ENCODE data around the gene SELE. TPM values are rescaled to one million over a fixed set of nuclear protein-coding genes. Genes with fewer than 3 reads are reported as not detected.

SELE gene
- total and polyA plus RNA-seq, 2 of the 4 experiments (the other 2 are of a cell fraction): not detected

- no peak overlapping the region for H2BK15ac ChIP-seq (ENCODE audit: low read depth, low read length)
- intact Hi-C loops (cut with micrococcal nuclease): no loop called here
- H2BK120ac ChIP-seq (ENCODE audit: low read depth, low read length): no peak overlapping the region
- no peak overlapping the region for H3K4ac ChIP-seq (ENCODE audit: low read depth, low read length)
- H2BK5ac ChIP-seq (ENCODE audit: low read depth, low read length, poor library complexity, severe bottlenecking): no peak overlapping the region
- no peak for TF ChIP-seq MAFK (IDR thresholded peaks at IDR 0.05; ENCODE audit: low read depth, low read length)
- no peak for TF ChIP-seq CTCF (conservative IDR thresholded peaks at IDR 0.05; ENCODE audit: low read depth, low read length)
- no peak for TF ChIP-seq FOS (IDR thresholded peaks at IDR 0.05; ENCODE audit: low read depth, low read length)
- TF ChIP-seq CHD1 (IDR thresholded peaks at IDR 0.05; ENCODE audit: low read depth, low read length): no peak
- H4K20me1 ChIP-seq (ENCODE audit: insufficient read depth, low read length): no peaks in the 10 kb centered on the region
- no peak overlapping the region for H3K14ac ChIP-seq (replicated peaks; ENCODE audit: low read depth, low read length)
- H3K27ac ChIP-seq (ENCODE audit: insufficient read depth, low read length): no peak overlapping the region
- H4K8ac ChIP-seq (ENCODE audit: low read depth in 2 of 2, low read length in 2 of 2): no peak overlapping the region
- H4K5ac ChIP-seq (ENCODE audit: low read depth, low read length): no peak overlapping the region
- BruUV-seq (replicated peaks): no TSS peak
- dilution Hi-C loops (cut with HindIII; ENCODE audit: low sequenced_read_pairs, unreplicated experiment): no loop called here
- no CpG with 5 or more reads among the region's 4 CpGs for WGBS, 2 experiments (ENCODE audit: extremely low coverage in 2 of 2, insufficient read length in 1 of 2)
- H2AK9ac ChIP-seq (replicated peaks; ENCODE audit: low read depth, low read length, poor library complexity): no peak overlapping the region
- no peaks in the 10 kb centered on the region for H3K9me3 ChIP-seq (ENCODE audit: control insufficient read depth, insufficient read depth, low read length)
- H2BK20ac ChIP-seq (ENCODE audit: low read depth, low read length): no peak overlapping the region
- no peak overlapping the region for H3K18ac ChIP-seq (ENCODE audit: low read depth, low read length)
- H4K91ac ChIP-seq (ENCODE audit: insufficient read depth, low read depth, low read length): no peak overlapping the region
- H2AFZ ChIP-seq (replicated peaks; ENCODE audit: low read length, poor library complexity): no peak overlapping the region
- no peak overlapping the region for H3K4me2 ChIP-seq (ENCODE audit: low read depth, low read length)
- no peaks in the 10 kb centered on the region for H3K36me3 ChIP-seq (ENCODE audit: control insufficient read depth, insufficient read depth, low read length)
- H3K56ac ChIP-seq (ENCODE audit: extremely low read depth, insufficient read depth, low read length): no peak overlapping the region
- no peaks in the 10 kb centered on the region for H3K4me1 ChIP-seq (ENCODE audit: control insufficient read depth, insufficient read depth, low read length)
- H3K79me1 ChIP-seq (ENCODE audit: low read depth in 1 of 2, low read length in 2 of 2): no peaks in the 10 kb centered on the region
- ChIA-PET POLR2A (ENCODE audit: unreplicated experiment) (no interaction called here), CTCF (interaction anchor here (0.5 to 0.6 kb wide), 2 partner anchors 8 to 141 kb away, joined by 6 to 9 read pairs; no protein-coding TSS in a partner anchor)
- no peak overlapping the region for H3K23ac ChIP-seq (ENCODE audit: low read depth, low read length)
- H3K9me1 ChIP-seq (ENCODE audit: insufficient read depth, low read length): no peaks in the 10 kb centered on the region
- ATAC-seq (ENCODE audit: low read depth): no peak
- H3K9ac ChIP-seq (ENCODE audit: low read depth, low read length): no peak overlapping the region
- no peak for DNase-seq
- H3K4me3 ChIP-seq (ENCODE audit: insufficient read depth, low read depth, low read length): no peak overlapping the region
- H3K27me3 ChIP-seq (ENCODE audit: control insufficient read depth, insufficient read depth, low read length): no peaks in the 10 kb centered on the region
- in situ Hi-C loops (cut with MboI; ENCODE audit: low sequenced_read_pairs): no loop called here
- H2AK5ac ChIP-seq (ENCODE audit: low read depth, low read length): no peak overlapping the region
These were observed 41.0 kb downstream of the SELE start for GRCh38 chr1:169692756-169693460.

Measured in IMR-90 (cell line).